Measurements from ENCODE around the gene JMJD1C.
"Not testable (repeated sequence)": the region's sequence is repeated elsewhere in the genome, so short reads cannot be mapped to it uniquely, and the experiment has no call there.

The JMJD1C gene, protein sequence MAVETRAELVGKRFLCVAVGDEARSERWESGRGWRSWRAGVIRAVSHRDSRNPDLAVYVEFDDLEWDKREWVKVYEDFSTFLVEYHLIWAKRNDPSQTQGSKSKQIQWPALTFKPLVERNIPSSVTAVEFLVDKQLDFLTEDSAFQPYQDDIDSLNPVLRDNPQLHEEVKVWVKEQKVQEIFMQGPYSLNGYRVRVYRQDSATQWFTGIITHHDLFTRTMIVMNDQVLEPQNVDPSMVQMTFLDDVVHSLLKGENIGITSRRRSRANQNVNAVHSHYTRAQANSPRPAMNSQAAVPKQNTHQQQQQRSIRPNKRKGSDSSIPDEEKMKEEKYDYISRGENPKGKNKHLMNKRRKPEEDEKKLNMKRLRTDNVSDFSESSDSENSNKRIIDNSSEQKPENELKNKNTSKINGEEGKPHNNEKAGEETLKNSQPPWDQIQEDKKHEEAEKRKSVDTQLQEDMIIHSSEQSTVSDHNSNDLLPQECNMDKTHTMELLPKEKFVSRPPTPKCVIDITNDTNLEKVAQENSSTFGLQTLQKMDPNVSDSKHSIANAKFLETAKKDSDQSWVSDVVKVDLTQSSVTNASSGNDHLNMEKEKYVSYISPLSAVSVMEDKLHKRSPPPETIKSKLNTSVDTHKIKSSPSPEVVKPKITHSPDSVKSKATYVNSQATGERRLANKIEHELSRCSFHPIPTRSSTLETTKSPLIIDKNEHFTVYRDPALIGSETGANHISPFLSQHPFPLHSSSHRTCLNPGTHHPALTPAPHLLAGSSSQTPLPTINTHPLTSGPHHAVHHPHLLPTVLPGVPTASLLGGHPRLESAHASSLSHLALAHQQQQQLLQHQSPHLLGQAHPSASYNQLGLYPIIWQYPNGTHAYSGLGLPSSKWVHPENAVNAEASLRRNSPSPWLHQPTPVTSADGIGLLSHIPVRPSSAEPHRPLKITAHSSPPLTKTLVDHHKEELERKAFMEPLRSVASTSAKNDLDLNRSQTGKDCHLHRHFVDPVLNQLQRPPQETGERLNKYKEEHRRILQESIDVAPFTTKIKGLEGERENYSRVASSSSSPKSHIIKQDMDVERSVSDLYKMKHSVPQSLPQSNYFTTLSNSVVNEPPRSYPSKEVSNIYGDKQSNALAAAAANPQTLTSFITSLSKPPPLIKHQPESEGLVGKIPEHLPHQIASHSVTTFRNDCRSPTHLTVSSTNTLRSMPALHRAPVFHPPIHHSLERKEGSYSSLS (N-terminal part only)

DNA sequence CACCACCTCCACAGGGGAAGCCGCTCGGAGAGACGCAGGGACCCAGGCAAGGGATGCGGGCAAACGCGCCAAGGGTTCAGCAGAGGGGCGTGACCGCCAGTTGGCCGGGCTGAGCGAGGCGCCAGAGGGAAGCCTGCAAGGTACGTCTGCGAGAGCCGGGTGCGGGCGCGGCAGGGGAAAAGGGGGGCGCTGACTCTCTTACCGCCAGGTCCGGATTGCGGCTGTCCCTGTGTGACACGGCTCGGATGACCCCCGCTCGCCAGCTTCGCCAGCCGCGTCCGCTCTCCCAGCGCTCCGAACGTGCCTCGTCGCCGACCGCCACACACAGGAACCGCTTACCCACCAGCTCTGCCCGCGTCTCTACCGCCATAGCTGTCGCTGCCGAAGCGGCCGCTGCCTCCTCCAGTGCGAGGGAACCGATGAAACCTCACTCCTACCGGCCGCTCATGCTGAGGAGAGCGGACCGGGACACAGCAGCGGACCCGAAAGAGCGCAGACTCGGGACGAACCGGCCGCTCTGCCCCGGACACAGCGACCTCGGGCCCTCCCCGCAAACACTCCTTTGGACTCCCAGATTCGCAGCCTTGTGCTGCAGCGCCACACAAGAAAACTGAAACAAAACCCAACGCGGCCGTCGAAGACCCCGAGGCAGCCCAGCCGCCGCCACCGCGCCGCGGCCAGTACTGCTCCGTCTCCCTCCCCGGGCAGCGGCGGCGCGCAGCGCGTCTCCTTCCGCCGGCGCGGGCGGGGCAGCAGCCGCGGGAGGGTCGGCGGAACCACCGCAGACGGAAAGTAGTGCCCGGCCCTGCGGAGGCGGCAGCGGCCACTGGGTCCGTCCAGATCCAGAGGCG, at the start of gene JMJD1C:
Gene JMJD1C (minus strand): TSS at position 685 of the 851 bp plus-strand sequence. CDS start 315 bp downstream, at position 370.
- Histone ChIP-seq H3K9me3 (ENCODE audit: control insufficient read depth, insufficient read depth, low read depth, low read length) (no peaks in the 10 kb centered on the region), H3K27me3 (ENCODE audit: control insufficient read depth, insufficient read depth, low read length) (no peaks in the 10 kb centered on the region), H3K27ac (ENCODE audit: low read depth, low read length) (peak within 1 kb of the TSS; percentile 94; the same call in 1 of the 2 replicates), H3K9ac (ENCODE audit: low read length) (peak within 1 kb of the TSS; percentile 95), H3K4me1 (ENCODE audit: control insufficient read depth, insufficient read depth, low read length) (peaks cover 17% of the 10 kb centered on the region), H3K36me3 (ENCODE audit: control insufficient read depth, insufficient read depth, low read length) (no peaks in the 10 kb centered on the region), H3K4me3 (ENCODE audit: low read depth, low read length) (peak within 1 kb of the TSS; percentile 97)

DNA sequence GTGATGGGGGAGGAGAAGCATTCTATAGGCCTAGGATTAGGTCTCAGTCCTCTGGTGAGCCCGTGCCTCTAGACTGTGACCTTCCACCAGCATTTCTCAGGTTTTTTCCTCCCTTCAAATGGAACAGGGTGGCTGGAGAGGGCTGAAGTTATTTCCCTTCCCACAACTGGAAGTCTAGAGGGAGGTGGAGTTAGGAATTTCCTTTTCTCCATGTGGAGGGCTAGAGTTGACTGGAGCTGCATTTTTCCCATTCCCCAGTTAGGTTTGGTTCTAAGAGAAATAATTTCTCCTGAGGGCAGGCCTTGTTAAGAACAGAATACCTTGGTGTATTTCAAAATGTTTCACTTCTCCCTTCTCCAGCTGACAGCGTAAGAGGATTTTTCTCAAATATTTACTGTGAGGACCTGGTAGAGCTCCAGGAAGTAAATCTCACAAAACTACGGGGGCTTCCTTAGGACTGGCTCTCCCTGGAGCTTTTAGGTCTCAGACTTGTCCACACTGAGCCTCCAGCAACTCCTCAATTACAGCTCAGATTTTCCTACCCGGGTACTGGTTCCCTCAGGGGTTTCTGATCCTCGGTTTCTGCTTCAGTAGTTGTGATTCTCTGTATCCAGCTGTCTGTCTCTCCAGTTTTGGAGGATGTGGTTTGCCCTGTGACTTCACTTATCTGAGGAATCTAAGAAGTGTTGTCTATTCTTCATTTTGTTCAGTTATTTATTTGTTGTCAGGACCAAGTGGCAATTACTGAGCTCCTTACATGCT, 49.4 kb upstream of the JMJD1C start:
- peak overlapping the region; percentile 87 for H3K27ac ChIP-seq (ENCODE audit: low read depth, low read length)
- no peaks in the 10 kb centered on the region; the same call in 1 of the 2 replicates for H3K36me3 ChIP-seq (ENCODE audit: control insufficient read depth, insufficient read depth, low read length)
- peak overlapping the region; percentile 55 for H3K9ac ChIP-seq (ENCODE audit: low read length)
- peak overlapping the region; percentile 28 for H3K4me3 ChIP-seq (ENCODE audit: low read depth, low read length)
- H3K9me3 ChIP-seq (ENCODE audit: control insufficient read depth, insufficient read depth, low read depth, low read length), result peaks cover 9% of the 10 kb centered on the region; the same call in 1 of the 2 replicates
- no peaks in the 10 kb centered on the region for H3K27me3 ChIP-seq (ENCODE audit: control insufficient read depth, insufficient read depth, low read length)
- H3K4me1 ChIP-seq (ENCODE audit: control insufficient read depth, insufficient read depth, low read length), result peaks cover 37% of the 10 kb centered on the region

DNA sequence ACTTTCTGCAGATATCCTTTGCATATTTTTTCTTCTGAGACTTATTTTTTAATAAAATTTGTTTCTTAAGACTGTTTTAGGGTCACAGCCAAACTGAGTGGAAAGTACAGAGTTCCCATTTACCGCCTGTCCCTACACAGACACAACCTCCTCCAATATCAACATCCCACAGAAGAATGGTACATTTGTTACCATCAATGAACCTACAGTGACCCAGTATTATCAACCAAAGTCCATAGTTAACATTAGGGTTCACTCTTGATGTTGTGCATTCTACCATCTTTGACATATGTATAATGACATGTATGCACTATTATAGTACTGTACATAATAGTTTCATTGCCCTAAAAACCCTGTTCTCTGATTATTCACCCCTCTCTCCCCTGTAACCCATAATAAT, 40.8 kb upstream of the JMJD1C start:
- Histone ChIP-seq H3K9ac (ENCODE audit: low read length) (no peak overlapping the region), H3K4me1 (ENCODE audit: control insufficient read depth, insufficient read depth, low read length) (peaks cover 25% of the 10 kb centered on the region), H3K36me3 (ENCODE audit: control insufficient read depth, insufficient read depth, low read length) (no peaks in the 10 kb centered on the region), H3K4me3 (ENCODE audit: low read depth, low read length) (no peak overlapping the region), H3K27me3 (ENCODE audit: control insufficient read depth, insufficient read depth, low read length) (no peaks in the 10 kb centered on the region), H3K27ac (ENCODE audit: low read depth, low read length) (no peak overlapping the region), H3K9me3 (ENCODE audit: control insufficient read depth, insufficient read depth, low read depth, low read length) (no peaks in the 10 kb centered on the region; the same call in 1 of the 2 replicates)

DNA sequence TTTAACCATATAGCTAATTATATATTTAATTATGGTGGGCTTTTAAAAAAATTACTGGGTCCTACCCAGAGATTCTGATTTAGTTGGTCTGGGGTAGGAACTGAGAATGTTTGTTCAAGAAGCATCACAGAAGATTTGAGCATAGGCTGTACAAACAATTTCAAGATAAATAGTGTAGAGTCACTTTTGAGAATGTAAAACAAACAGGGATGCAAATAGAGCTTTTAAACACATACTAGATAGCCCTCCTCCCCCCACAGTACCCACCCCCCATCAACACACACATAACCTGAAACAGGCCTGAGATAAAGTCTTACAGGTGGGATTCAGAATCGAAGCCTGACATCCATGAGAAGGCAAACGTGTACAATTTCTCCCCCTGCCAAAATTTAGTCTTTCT, 39.8 kb upstream of the JMJD1C start:
- Histone ChIP-seq H3K27ac (ENCODE audit: low read depth, low read length) (no peak overlapping the region), H3K27me3 (ENCODE audit: control insufficient read depth, insufficient read depth, low read length) (no peaks in the 10 kb centered on the region), H3K36me3 (ENCODE audit: control insufficient read depth, insufficient read depth, low read length) (no peaks in the 10 kb centered on the region), H3K4me1 (ENCODE audit: control insufficient read depth, insufficient read depth, low read length) (peaks cover 25% of the 10 kb centered on the region), H3K9me3 (ENCODE audit: control insufficient read depth, insufficient read depth, low read depth, low read length) (no peaks in the 10 kb centered on the region; the same call in 1 of the 2 replicates), H3K4me3 (ENCODE audit: low read depth, low read length) (no peak overlapping the region), H3K9ac (ENCODE audit: low read length) (no peak overlapping the region)

DNA sequence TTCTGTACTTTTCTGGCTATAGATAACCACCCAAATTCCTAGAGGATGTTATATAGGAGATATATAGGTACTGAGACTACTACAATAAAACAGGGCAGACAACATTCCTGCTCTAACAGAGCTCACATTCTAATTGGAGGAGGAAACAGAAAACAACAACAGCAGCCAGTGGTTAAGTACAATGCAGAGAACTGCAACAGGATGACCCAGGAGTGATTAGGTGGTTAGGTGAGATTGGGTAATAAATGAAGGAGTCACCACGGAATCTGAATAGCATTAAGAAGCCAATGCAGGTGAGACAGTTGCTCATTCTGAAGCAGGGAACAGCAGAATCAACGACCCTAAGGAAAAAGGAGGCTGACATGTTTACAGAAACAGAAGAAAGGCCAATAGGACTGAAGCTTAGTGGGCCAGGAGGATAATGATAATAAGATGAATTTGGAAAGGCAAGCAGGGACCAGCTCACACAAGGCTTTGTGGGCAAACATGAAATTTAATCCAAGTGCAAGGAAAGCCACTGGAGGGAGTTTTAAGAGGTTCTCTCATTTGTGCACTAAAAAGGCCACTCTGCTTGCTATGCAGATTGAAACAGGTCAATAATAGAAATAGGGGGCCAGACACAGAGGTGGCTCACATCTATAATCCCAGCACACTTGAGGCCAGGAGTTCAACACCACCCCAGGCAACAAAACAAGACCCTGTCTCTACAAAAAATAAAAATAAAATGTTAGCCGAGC, 38.5 kb upstream of the JMJD1C start:
- Histone ChIP-seq H3K9me3 (ENCODE audit: control insufficient read depth, insufficient read depth, low read depth, low read length) (no peaks in the 10 kb centered on the region), H3K27me3 (ENCODE audit: control insufficient read depth, insufficient read depth, low read length) (no peaks in the 10 kb centered on the region), H3K27ac (ENCODE audit: low read depth, low read length) (peak overlapping the region; percentile 7; the same call in 1 of the 2 replicates), H3K4me1 (ENCODE audit: control insufficient read depth, insufficient read depth, low read length) (peaks cover 25% of the 10 kb centered on the region), H3K9ac (ENCODE audit: low read length) (no peak overlapping the region), H3K36me3 (ENCODE audit: control insufficient read depth, insufficient read depth, low read length) (no peaks in the 10 kb centered on the region), H3K4me3 (ENCODE audit: low read depth, low read length) (no peak overlapping the region)

DNA sequence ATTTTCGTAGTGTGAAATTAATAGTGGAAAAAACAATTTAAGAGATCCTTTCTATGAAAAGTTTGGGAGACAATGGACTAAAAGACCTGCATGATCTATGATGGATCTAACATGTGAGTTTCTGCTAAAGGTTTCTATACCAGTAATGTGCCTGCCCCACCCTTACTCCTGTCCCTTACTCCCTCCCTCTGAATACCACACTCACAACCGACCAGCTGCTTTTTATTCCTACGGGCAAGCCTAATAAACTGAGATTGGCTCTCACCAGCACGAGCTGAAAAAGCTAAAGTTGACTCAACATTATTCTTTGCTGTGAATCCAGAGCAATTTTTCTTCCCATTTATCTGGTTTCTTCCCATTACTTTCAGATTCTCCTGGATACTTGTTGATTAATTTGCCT, 37.6 kb upstream of the JMJD1C start:
- no peak overlapping the region for H3K9ac ChIP-seq (ENCODE audit: low read length)
- no peak overlapping the region for H3K27ac ChIP-seq (ENCODE audit: low read depth, low read length)

DNA sequence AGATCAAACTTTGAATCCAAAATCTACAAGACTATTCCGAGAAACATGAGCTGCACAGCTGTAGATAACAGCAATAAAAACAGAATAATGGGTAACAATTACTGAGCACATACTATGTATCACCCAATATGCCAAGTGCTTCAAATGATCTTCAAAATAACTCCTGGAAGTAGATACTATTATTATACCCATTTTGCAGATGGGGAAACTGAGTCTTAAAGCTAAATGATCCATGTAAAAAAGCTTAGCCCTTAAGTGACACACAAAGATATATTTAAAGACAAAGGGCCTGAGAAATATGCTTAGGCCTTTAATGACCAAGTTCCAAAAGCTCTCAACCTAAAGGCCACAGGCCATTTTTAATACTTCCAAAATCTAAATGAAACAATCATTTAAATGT, 37.1 kb upstream of the JMJD1C start:
- no peaks in the 10 kb centered on the region for H3K27me3 ChIP-seq (ENCODE audit: control insufficient read depth, insufficient read depth, low read length)
- H3K4me3 ChIP-seq (ENCODE audit: low read depth, low read length), result no peak overlapping the region
- H3K27ac ChIP-seq (ENCODE audit: low read depth, low read length), result no peak overlapping the region
- H3K4me1 ChIP-seq (ENCODE audit: control insufficient read depth, insufficient read depth, low read length), result peaks cover 25% of the 10 kb centered on the region
- no peaks in the 10 kb centered on the region for H3K9me3 ChIP-seq (ENCODE audit: control insufficient read depth, insufficient read depth, low read depth, low read length)
- H3K36me3 ChIP-seq (ENCODE audit: control insufficient read depth, insufficient read depth, low read length), result no peaks in the 10 kb centered on the region
- H3K9ac ChIP-seq (ENCODE audit: low read length), result no peak overlapping the region

More for the DNA sequence above, 37.6 kb upstream of the JMJD1C start:
- Histone ChIP-seq H3K9me3 (ENCODE audit: control insufficient read depth, insufficient read depth, low read depth, low read length) (no peaks in the 10 kb centered on the region), H3K27me3 (ENCODE audit: control insufficient read depth, insufficient read depth, low read length) (no peaks in the 10 kb centered on the region), H3K36me3 (ENCODE audit: control insufficient read depth, insufficient read depth, low read length) (no peaks in the 10 kb centered on the region), H3K4me3 (ENCODE audit: low read depth, low read length) (no peak overlapping the region), H3K4me1 (ENCODE audit: control insufficient read depth, insufficient read depth, low read length) (peaks cover 25% of the 10 kb centered on the region)

DNA sequence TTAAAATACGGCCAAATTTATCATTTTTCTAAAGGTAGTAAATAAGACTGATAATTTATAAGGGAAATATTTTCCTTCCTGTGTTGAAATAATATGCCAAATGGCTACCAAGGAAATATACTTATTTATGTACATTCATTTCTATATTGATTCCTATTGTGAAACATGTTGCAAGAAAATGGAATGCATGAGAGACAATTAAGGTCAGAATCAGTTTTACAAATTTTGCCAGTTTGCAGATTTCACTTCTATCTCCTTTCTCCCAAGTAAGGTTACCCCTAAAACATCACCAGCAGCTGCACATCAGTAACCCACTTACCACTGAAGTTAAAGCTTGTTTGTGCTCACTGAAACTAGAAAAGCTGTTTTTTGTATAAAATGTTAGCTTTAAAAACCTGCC, 36.2 kb upstream of the JMJD1C start:
- Histone ChIP-seq H3K36me3 (ENCODE audit: control insufficient read depth, insufficient read depth, low read length) (no peaks in the 10 kb centered on the region), H3K4me3 (ENCODE audit: low read depth, low read length) (no peak overlapping the region), H3K27me3 (ENCODE audit: control insufficient read depth, insufficient read depth, low read length) (no peaks in the 10 kb centered on the region), H3K9me3 (ENCODE audit: control insufficient read depth, insufficient read depth, low read depth, low read length) (no peaks in the 10 kb centered on the region), H3K9ac (ENCODE audit: low read length) (no peak overlapping the region), H3K27ac (ENCODE audit: low read depth, low read length) (no peak overlapping the region), H3K4me1 (ENCODE audit: control insufficient read depth, insufficient read depth, low read length) (peaks cover 25% of the 10 kb centered on the region)

DNA sequence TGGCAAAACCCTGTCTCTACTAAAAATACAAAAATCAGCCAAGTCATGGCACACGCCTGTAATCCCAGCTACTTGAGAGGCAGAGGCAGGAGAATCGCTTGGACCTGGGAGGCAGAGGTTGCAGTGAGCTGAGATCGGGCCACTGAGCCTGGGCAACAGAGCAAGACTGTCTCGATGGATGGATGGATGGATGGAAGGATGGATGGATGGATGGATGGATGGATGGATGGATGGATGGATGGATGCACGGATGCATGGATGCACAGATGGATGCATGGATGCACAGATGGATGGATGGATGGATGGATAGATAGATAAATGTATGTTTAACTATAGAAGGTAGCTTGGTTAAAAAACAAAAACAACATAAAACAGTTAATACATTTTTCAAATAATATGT, 34.8 kb upstream of the JMJD1C start:
- not testable (repeated sequence) for H3K27ac ChIP-seq (ENCODE audit: low read depth, low read length); H3K36me3 ChIP-seq (ENCODE audit: control insufficient read depth, insufficient read depth, low read length); H3K9me3 ChIP-seq (ENCODE audit: control insufficient read depth, insufficient read depth, low read depth, low read length); H3K4me3 ChIP-seq (ENCODE audit: low read depth, low read length); H3K27me3 ChIP-seq (ENCODE audit: control insufficient read depth, insufficient read depth, low read length); H3K9ac ChIP-seq (ENCODE audit: low read length)
- H3K4me1 ChIP-seq (ENCODE audit: control insufficient read depth, insufficient read depth, low read length), result peaks cover 21% of the 10 kb centered on the region
